SKM-1 (cell line): Measurements from ENCODE around the gene ATXN1L.
"Not testable (repeated sequence)": the region's sequence is repeated elsewhere in the genome, so short reads cannot be mapped to it uniquely, and the experiment has no call there.

ENCODE experiments used
- DNase-seq: peaks from one replicate; lab custom pipeline; 2025; ENCODE audit not compliant: unreplicated experiment; lab: John Stamatoyannopoulos, UW

The ATXN1L gene

GRCh38 chr16:71845639-71846430 is at the start of gene ATXN1L:
Gene ATXN1L, plus strand, starts transcription at chr16:71845976. Its CDS starts 3,765 bp downstream, at chr16:71849741.
- peak; percentile 86 for DNase-seq

DNA sequence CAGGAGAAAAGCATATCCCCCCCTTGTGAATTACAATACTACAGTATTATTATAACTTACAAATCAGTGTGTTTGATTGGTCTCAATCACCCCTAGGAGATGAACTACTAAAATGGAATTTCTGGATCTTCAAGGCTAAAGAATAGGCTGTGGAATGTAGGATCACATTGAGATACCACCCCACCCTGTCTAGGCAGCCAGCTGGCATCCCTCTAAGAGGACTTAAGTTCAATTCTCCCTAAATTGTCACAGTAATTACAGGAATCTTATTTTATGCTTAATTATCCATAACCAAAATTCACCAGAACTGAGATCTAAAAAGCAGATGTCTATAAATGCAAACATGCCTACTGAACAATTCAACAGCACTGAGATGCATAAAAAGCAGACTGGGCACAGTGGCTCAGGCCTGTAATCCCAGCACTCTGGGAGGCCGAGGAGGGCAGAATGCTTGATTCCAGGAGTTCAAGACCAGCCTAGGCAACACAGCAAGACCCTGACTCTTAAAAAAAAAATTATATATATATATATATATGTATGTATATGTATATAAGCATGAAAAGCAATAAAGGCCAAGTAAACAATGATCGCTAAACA is 49.2 kb upstream of the ATXN1L start:
- no peak for DNase-seq

DNA sequence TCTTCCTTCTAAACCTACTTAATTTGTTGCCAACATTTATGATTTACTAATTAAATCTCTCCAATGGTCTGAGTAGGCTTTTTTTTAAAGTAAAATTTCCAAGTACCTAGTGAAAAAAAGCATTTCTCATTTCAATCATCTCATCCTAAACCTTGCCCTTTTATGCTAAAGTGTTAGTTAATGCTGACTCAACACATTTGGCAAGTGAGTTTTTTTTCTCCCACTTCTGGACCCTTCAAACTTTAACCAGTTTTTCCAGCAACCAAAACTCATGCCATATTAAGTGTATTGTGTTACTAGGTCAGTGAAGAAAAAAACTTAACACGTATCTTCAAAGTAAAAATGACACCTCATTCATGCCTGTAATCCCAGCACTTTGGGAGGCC is 42.5 kb upstream of the ATXN1L start:
- DNase-seq = no peak

DNA sequence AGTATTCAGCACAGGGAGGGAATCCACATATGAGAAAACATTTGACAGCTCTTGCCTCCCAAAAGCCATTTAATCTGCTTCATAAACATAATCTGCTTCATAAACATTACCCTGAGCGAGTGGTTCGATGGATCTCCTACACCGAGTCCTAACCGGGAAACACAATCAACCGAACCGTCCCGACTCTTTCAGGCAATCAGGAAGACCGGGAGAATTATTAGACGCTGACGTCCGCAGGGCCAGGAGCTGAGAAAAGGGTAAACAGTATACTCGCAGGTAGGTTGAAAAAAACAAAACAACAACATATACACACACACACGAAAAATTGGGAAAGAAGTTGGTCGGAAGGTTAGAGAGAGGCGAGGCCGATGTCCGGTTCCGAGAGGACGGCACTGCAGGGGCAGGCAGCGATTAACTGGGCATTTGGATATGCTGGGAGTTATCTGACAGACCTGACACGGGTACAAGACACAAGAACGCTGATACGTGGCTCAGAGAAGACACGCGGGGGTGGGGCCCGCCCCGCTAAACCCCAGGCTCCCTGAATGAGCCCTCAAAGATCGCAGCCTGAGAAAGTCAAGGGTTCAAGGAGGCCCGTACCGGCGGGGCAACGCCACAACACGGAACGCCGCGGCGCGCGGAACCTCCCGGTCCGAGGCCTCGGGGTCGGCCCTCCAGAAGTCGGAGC is 37.7 kb upstream of the ATXN1L start:
- no peak for DNase-seq

- DNase-seq = peak; percentile 92
Measured at GRCh38 chr16:71808593-71809459, 37.0 kb upstream of the ATXN1L start, which contains the start of gene AP1G1. Gene AP1G1, minus strand, starts transcription at chr16:71808834. Its CDS starts 19,355 bp downstream, at chr16:71789479.

DNA sequence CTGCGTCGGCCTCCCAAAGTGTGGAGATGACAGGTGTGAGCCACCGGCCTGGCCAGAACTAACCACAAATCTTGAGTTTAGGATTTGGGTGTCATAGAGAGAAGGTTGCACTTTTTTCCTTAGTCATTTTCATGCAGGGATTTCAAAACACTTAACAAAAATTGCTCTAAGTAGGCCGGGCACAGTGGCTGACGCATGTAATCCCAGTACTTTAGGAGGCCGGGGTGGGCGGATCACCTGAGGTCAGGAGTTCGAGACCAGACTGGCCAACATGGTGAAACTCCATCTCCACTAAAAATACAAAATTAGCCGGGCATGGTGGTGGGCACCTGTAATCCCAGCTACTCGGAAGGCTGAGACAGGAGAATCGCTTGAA is 35.6 kb upstream of the ATXN1L start:
- not testable (repeated sequence) for DNase-seq

- no peak for DNase-seq
Measured at GRCh38 chr16:71811261-71811803, 34.4 kb upstream of the ATXN1L start.

DNA sequence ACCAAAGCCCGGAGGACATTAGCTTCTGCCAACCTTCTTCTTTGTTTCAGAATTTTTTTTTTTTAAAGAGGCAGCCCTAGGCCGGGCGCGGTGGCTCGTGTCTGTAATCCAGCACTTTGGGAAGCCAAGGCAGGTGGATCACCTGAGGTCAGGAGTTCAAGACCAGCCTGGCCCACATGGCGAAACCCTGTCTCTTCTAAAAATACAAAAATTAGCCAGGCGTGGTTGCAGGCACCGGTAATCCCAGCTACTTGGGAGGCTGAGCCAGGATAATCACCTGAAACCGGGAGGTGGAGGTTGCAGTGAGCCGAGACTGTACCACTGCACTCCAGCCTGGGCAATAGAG is 28.6 kb upstream of the ATXN1L start:
- not testable (repeated sequence) for DNase-seq

GRCh38 chr16:71826533-71827017 is 19.2 kb upstream of the ATXN1L start:
- DNase-seq = no peak

GRCh38 chr16:71830359-71830758 is 15.4 kb upstream of the ATXN1L start:
- no peak for DNase-seq

DNA sequence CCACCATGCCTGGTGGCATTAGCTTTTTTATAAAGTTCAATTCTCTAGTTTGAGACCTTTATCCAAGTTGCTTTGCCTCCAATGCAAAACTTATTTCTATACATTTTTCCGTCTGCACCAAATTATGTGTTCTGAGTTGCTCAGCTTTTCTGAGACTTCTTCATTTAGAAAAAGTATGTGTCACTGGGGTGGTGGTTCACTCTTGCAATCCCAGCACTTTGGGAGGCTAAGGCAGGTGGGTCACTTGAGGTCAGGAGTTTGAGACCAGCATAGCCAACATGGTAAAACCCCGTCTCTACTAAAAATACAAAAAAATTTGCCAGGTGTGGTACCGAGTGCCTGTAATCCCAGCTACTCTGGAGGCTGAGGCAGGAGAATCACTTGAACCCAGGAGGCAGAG is 14.1 kb upstream of the ATXN1L start:
- DNase-seq = not testable (repeated sequence)

DNA sequence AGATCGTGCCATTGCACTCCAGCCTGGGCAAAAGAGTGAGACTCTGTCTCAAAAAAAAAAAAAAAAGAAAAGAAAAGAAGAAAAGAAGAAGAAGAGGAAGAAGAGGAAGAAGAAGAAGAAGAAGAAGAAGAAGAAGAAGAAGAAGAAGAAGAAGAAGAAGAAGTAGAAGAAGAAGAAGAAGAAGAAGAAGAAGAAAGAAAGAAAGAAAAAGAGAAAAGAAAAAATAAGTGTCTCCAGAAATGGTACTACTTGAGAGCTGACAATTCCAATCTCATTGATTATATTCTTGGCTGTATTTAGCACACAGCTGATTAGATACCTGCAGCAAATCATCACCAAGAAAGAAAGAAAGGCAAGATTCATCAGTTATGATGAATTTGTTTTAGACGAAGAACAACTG is 13.7 kb upstream of the ATXN1L start:
- DNase-seq = not testable (repeated sequence)

DNA sequence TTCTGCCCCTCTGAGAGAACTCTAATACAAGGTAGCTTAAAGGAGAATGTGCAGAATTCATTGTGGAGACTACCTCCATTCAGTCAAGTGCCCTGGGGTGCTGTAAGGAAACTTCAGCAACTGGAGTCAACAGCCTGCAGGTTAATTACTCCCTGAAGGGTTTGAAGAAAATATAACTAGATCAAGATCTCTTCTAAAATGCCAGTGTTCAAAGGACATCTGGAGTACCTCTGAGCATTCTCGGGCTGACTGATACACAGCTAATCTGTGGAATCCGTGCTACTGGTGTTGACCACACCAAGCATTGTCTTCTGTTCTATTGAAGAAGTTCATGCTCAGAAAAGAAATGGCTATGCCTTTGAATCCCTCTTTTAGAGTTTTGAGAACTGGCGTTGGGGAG is 11.5 kb upstream of the ATXN1L start:
- DNase-seq = no peak

GRCh38 chr16:71837150-71837549 is 8.6 kb upstream of the ATXN1L start:
- no peak for DNase-seq

DNA sequence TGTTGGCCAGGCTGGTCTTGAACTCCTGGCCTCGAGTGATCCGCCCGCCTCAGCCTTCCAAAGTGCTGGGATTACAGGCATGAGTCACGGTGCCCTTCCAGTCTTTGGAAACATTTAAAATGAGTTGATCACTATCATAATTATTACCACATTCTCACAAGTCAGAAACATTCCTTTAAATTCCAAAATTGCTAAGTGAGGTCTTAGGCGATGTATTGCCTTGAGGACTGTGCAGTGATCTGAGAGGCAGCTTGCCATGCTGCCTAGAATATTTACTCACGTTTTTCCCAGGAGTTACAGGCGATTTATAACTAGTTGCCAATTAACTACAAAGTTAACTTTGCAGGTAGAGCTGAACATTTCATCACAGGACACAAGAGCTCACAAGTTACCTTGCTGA is 5.7 kb upstream of the ATXN1L start:
- no peak for DNase-seq

- DNase-seq = no peak
Measured at GRCh38 chr16:71843572-71843971, 2.2 kb upstream of the ATXN1L start.

DNA sequence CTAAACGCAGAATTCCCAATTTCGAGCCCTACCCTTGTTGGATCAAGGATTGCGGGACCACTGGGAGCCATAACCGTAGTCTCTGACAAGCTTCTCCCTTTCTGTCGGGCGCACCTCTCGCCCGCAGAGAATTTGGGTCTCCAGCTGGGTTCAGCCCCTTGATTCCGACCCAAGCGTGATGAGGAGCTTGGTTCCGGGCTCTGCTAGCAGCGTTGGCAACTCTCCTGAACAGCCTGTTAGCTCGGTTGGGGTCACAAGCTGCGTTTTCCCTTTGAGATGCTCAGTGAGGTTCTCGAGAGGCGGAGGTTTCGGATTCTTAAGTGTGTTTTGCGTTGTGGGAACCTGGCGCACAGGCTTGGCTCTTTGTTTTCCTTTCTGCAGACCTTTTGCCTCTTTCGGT is 655 bp downstream of the ATXN1L start:
- DNase-seq = no peak

DNA sequence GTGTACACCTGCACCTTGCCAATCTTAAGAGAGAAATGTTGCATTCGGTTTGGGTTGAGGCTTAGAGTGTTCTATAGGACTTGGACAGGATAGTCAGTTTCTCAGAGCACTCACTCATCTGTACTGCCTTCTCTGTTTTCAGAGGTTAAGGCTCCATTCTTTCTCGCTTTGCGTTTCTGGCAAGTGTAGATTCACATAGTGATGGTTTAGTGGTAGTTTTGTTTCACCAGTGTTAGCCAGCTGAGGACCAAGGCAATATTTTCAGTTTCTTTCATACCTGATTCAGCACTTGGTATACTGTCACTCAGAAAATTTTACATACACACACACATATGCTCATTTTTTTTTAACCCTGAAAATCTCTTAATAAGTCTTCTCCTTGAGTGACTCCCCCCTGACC is 1.3 kb downstream of the ATXN1L start:
- no peak for DNase-seq

DNA sequence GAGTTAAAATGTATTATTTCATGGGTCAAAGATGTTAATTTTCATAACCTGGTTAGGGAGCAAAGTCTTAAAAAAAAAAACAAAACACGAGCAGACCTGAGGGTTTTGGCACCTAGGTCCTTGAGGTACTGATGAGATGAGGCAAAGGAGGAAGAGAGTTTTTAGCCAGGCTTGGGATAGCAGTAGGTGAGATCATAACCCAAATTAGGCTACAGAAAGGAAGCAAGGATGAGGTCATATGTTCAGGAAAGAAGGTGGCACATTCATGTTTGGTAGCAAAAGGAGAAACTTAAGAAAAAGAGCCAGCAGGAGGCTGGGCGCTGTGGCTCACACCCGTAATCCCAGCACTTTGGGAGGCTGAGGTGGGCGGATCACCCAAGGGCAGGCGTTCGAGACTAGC is 2.8 kb downstream of the ATXN1L start:
- DNase-seq = no peak

DNA sequence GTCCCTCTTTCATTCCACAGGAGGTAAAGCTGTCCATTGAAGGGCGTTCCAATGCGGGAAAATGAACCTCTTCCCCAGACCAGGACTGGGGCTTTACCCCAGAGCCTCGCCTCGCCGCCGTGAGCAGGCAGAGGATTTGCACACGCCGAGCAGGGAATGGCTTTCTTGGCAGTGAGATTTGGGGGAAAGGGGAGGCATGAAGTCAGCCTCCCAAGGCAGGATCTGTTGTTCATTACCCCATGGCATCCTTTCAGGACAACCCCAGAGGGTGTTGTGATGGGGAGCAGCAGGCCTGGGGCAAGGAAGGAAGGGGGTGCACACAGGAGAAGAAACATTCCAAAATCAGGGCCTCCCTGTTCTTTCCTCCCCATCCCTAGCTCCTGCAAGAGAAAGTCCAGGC is 6.0 kb downstream of the ATXN1L start:
- DNase-seq = no peak

- no peak for DNase-seq
Measured at GRCh38 chr16:71852158-71852557, 6.4 kb downstream of the ATXN1L start.
